Left hindlimb (tissue), 1 donor: ENCODE results near the gene TVP23A.
"Not testable (repeated sequence)": the region's sequence is repeated elsewhere in the genome, so short reads cannot be mapped to it uniquely, and the experiment has no call there.

Source experiments
- DNase-seq: peaks from one replicate; pipeline ENCODE4 v3.0.0-alpha.2; 2018

Gene TVP23A

GRCh38 chr16:10743610-10744369 is 74.8 kb downstream of the TVP23A start, which contains the start of gene NUBP1:
TSS of gene NUBP1 (plus strand) at chr16:10743842. CDS start at chr16:10743864, 22 bp downstream.
- peak; percentile 100 for DNase-seq

DNA sequence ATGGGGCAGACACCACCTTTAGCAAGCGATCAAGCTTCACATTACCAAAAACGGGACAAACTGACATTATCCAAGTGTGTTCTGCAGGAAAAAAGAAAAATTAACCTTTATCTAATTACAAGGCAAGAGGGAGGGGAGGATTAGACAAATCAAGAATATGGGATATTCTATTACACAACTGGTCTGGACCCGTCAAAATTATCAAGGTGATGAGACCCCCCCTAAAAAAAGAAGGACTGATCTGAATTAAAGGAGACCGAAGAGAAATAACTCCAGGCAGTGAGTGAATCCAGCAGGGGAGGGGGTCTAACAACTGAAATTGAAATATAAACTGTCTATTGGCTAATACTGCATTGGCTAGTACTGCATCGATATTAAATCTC is 75.4 kb downstream of the TVP23A start:
- no peak for DNase-seq

GRCh38 chr16:10741844-10742243 is 76.8 kb downstream of the TVP23A start:
- no peak for DNase-seq

- not testable (repeated sequence) for DNase-seq
These were observed 77.3 kb downstream of the TVP23A start for GRCh38 chr16:10741249-10741648.

DNA sequence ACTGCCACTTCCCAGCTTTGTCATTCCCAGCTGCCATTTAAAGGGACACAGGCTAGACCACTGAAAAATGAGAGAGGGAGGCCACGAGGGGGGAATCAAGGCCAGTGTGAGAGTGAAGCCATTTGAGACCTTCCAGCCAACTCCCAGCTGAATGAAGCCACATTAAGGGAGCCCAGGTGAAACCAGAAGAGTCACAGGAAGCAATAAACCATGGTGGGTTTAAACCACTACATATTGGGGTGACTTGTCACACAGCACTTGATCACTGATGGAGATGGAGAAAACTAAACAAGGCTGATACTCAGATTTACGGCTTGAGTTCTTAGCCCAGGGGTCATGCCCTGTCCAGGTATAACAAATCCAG is 77.8 kb downstream of the TVP23A start:
- DNase-seq, result no peak

GRCh38 chr16:10740000-10740844 is 78.4 kb downstream of the TVP23A start:
- DNase-seq, result no peak

- no peak for DNase-seq
These were observed 80.1 kb downstream of the TVP23A start for GRCh38 chr16:10738231-10739077.

- peak; percentile 67 for DNase-seq
These were observed 81.4 kb downstream of the TVP23A start for GRCh38 chr16:10737068-10737625.

DNA sequence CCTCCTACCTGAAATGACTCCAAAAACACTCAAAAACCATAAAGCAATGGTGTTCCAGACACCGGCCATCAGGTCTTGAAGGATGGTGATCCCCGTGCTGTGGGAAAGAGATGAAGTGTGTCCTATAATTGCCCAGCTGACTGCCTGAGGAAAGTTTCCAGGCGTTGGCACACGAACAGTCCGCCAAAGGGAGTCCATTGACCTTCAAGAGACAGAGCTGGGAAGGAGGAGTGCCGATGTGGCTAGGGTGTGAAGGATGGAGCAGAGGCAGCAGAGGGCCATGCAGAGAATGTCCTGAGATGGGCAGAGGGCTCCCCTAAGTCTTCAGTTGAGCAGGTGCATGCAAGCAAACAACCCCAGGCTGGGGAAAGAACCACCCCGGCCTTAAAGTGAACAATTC is 86.8 kb downstream of the TVP23A start:
- no peak for DNase-seq

- no peak for DNase-seq
These were observed 89.2 kb downstream of the TVP23A start for GRCh38 chr16:10729104-10730048.

- DNase-seq, result no peak
These were observed 90.3 kb downstream of the TVP23A start for GRCh38 chr16:10728003-10728887.
